GM10847 (cell line): ENCODE measurements around the gene C1orf141.

ENCODE experiments used
- POLR2A ChIP-seq: IDR thresholded peaks from 2 replicates; pipeline ENCODE4 v1.6.1; 2011; ENCODE audit not compliant: insufficient read length; ENCODE audit errors: extremely low read depth

The C1orf141 gene

GRCh38 chr1:67062412-67062811 is 72.4 kb downstream of the C1orf141 start:
- TF ChIP-seq POLR2A: no peak

GRCh38 chr1:67061266-67061665 is 73.5 kb downstream of the C1orf141 start:
- TF ChIP-seq POLR2A: no peak

GRCh38 chr1:67060811-67061218 is 74.0 kb downstream of the C1orf141 start:
- TF ChIP-seq POLR2A: no peak

GRCh38 chr1:67059346-67059745 is 75.4 kb downstream of the C1orf141 start:
- no peak for TF ChIP-seq POLR2A

- no peak for TF ChIP-seq POLR2A
These were observed 76.0 kb downstream of the C1orf141 start for GRCh38 chr1:67058761-67059160.

- no peak for TF ChIP-seq POLR2A
These were observed 76.5 kb downstream of the C1orf141 start for GRCh38 chr1:67058242-67058641.

GRCh38 chr1:67053785-67054772 is 80.7 kb downstream of the C1orf141 start, which contains the start of gene SLC35D1:
SLC35D1 (minus strand) TSS chr1:67054148; CDS start chr1:67054013, 135 bp downstream.
- peak; percentile 44 for TF ChIP-seq POLR2A

- no peak for TF ChIP-seq POLR2A
These were observed 81.3 kb downstream of the C1orf141 start for GRCh38 chr1:67053535-67053784.

- no peak for TF ChIP-seq POLR2A
These were observed 81.8 kb downstream of the C1orf141 start for GRCh38 chr1:67052741-67053534.

- no peak for TF ChIP-seq POLR2A
These were observed 83.6 kb downstream of the C1orf141 start for GRCh38 chr1:67051196-67051595.

- TF ChIP-seq POLR2A: no peak
These were observed 90.0 kb downstream of the C1orf141 start for GRCh38 chr1:67044631-67045270.

GRCh38 chr1:67043366-67043765 is 91.4 kb downstream of the C1orf141 start:
- no peak for TF ChIP-seq POLR2A
